DMS79 treated with DMSO at 0.1 percent for 48 hours (cell line): Measurements from ENCODE around the gene DNAH7.
"Not testable (repeated sequence)": the region's sequence is repeated elsewhere in the genome, so short reads cannot be mapped to it uniquely, and the experiment has no call there.

Source experiments
- DNase-seq: peaks from one replicate; lab custom pipeline; 2025; lab: John Stamatoyannopoulos, UW

DNAH7 gene

GRCh38 chr2:195967336-195967735 is 101.3 kb downstream of the DNAH7 start:
- DNase-seq: no peak

GRCh38 chr2:195961873-195962272 is 106.8 kb downstream of the DNAH7 start:
- no peak for DNase-seq

- no peak for DNase-seq
These were observed 109.3 kb downstream of the DNAH7 start for GRCh38 chr2:195959341-195959740.

GRCh38 chr2:195956725-195957124 is 111.9 kb downstream of the DNAH7 start:
- DNase-seq: no peak

- DNase-seq: no peak
These were observed 123.6 kb downstream of the DNAH7 start for GRCh38 chr2:195945056-195945455.

- DNase-seq: no peak
These were observed 131.5 kb downstream of the DNAH7 start for GRCh38 chr2:195937176-195937575.

- no peak for DNase-seq
These were observed 134.2 kb downstream of the DNAH7 start for GRCh38 chr2:195934484-195934883.

GRCh38 chr2:195929531-195929930 is 139.1 kb downstream of the DNAH7 start:
- DNase-seq: no peak

- DNase-seq: no peak
These were observed 143.5 kb downstream of the DNAH7 start for GRCh38 chr2:195925120-195925519.

GRCh38 chr2:195923889-195924288 is 144.7 kb downstream of the DNAH7 start:
- DNase-seq: no peak

GRCh38 chr2:195917021-195917600 is 151.5 kb downstream of the DNAH7 start:
- DNase-seq: not testable (repeated sequence)

- no peak for DNase-seq
These were observed 156.6 kb downstream of the DNAH7 start for GRCh38 chr2:195912079-195912478.

GRCh38 chr2:195910570-195910969 is 158.1 kb downstream of the DNAH7 start:
- DNase-seq: no peak

GRCh38 chr2:195909926-195910325 is 158.7 kb downstream of the DNAH7 start:
- DNase-seq: no peak

GRCh38 chr2:195907474-195907873 is 161.2 kb downstream of the DNAH7 start:
- no peak for DNase-seq

GRCh38 chr2:195903956-195904355 is 164.7 kb downstream of the DNAH7 start:
- no peak for DNase-seq

- no peak for DNase-seq
These were observed 165.8 kb downstream of the DNAH7 start for GRCh38 chr2:195902857-195903256.

- no peak for DNase-seq
These were observed 169.4 kb downstream of the DNAH7 start for GRCh38 chr2:195899226-195899625.

- peak; percentile 29 for DNase-seq
These were observed 170.0 kb downstream of the DNAH7 start for GRCh38 chr2:195898505-195899191.

GRCh38 chr2:195891081-195891480 is 177.6 kb downstream of the DNAH7 start:
- no peak for DNase-seq

- no peak for DNase-seq
These were observed 189.5 kb downstream of the DNAH7 start for GRCh38 chr2:195879153-195879552.

GRCh38 chr2:195871326-195871725 is 197.3 kb downstream of the DNAH7 start:
- no peak for DNase-seq

- DNase-seq: no peak
These were observed 204.3 kb downstream of the DNAH7 start for GRCh38 chr2:195864316-195864715.

- DNase-seq: no peak
These were observed 205.1 kb downstream of the DNAH7 start for GRCh38 chr2:195863564-195863963.
